NCI-H82 (cell line): ENCODE results near the gene XKR3.
"Not testable (repeated sequence)": the region's sequence is repeated elsewhere in the genome, so short reads cannot be mapped to it uniquely, and the experiment has no call there.

Source experiments
- DNase-seq: peaks from one replicate; lab custom pipeline; 2025; lab: John Stamatoyannopoulos, UW

The XKR3 gene

DNA sequence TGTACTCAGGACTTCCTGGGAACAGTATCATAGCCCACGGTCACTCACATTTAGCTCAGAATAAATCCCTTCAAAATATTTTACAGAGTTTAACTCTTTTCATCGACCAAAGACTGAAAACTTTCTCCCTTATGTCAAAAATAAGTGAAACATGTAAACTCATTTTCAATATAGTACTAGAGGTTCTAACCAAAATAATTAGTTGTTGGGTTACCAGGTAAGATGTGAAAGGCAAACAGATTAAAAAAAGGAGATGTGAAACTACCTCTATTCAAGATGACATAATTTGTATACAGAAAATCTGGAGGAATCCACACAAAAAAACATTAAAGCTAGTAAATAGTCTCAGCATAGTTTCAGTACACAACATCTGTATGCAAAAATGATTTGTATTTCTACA, 20.3 kb downstream of the XKR3 start:
- no peak for DNase-seq

DNA sequence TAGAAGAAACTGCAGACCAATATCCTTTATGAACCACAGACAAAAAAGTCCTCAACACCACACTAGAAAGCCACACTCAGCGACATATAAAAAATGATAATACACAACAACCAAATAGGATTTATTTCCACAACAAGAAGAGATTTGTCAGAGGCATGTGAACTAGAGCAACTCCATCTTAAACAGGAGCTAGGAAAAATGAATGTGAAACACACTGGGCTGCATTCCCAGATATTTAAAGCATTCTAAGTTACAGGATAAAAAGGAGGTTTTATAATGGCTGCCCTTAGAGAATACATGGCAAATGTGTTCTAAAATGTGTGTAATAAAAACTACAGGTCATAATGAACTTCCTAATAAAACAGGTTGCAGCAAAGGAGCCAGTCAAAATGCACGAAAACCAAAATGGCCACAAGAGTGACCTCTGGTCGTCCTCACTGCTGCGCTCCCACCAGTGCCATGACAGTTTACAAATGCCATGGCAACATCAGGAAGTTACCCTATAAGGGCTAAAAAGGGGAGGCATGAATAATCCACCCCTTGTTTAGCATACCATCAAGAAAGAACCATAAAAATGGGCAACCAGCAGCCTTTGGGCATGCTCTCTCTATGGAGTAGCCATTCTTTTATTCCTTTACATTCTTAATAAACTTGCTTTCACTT, 21.8 kb downstream of the XKR3 start:
- DNase-seq = no peak

GRCh38 chr22:16801571-16801970, 23.6 kb downstream of the XKR3 start:
- DNase-seq = no peak

GRCh38 chr22:16801088-16801487, 24.1 kb downstream of the XKR3 start:
- DNase-seq = no peak

GRCh38 chr22:16800358-16800757, 24.9 kb downstream of the XKR3 start:
- no peak for DNase-seq

- DNase-seq = not testable (repeated sequence)
Measured at GRCh38 chr22:16795504-16795903, 29.7 kb downstream of the XKR3 start.

GRCh38 chr22:16793831-16794230, 31.4 kb downstream of the XKR3 start:
- DNase-seq = no peak

- DNase-seq = no peak
Measured at GRCh38 chr22:16789860-16790493, 35.2 kb downstream of the XKR3 start.

GRCh38 chr22:16783930-16784354, 41.3 kb downstream of the XKR3 start:
- DNase-seq = peak; percentile 21

DNA sequence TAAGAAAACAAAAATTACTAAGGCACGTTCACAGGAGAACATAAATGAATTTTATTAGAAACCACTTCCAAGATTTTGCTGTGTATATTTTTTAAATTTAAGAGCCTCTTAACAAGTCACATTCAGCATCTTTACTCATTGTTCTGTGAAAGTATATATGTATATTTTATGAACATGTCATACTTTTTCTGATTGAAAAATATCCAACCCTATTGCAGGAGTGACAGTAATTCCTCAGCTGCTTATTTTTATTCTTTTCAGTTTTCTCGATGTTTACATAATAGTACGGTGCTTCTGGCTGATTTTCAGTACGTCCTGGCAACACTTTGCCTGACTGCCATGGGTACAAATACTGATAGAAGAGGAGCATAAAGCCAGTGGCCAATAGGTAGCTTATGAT, 41.8 kb downstream of the XKR3 start:
- no peak for DNase-seq

- no peak for DNase-seq
Measured at GRCh38 chr22:16781764-16782329, 43.4 kb downstream of the XKR3 start.

- no peak for DNase-seq
Measured at GRCh38 chr22:16781074-16781763, 44.0 kb downstream of the XKR3 start.

DNA sequence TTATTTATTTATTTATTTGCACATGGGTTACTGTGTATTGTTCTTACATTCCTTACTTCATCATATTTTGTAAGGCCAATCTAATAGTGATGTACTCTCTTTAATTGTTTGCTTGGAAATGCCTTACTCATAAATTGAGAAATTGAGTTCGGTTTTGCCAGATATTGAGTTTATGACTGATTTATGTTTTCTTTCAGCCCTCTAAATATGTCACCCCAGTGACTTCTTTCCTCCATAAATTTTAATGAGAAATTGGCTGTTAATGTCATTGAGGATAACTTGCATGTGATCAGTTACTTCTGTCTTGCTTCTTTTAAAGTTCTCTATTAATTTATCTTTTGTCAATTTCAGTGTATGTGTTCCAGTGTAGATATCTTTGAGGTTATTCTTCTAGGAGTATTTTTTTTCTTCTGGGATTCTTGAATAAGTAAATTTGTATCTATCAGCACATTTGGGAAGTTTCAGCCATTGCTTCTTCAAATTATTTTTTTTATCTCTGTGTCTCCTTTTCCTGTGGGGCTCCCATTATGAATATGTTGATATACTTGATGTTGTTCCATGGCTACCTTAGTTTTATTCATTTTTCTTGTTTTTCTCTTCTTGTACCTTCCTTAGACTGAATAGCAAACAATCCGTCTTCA, 47.8 kb downstream of the XKR3 start:
- DNase-seq = no peak

- DNase-seq = no peak
Measured at GRCh38 chr22:16776080-16776479, 49.1 kb downstream of the XKR3 start.

- no peak for DNase-seq
Measured at GRCh38 chr22:16774911-16775500, 50.2 kb downstream of the XKR3 start.

DNA sequence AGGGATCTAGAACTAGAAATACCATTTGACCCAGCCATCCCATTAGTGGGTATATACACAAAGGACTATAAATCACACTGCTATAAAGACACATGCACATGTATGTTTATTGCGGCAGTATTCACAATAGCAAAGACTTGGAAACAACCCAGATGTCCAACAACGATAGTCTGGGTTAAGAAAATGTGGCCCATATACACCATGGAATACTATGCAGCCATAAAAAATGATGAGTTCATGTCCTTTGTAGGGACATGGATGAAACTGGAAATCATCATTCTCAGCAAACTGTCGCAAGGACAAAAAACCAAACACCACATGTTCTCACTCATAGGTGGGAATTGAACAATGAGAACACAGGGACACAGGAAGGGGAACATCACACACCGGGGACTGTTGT, 53.6 kb downstream of the XKR3 start:
- not testable (repeated sequence) for DNase-seq

DNA sequence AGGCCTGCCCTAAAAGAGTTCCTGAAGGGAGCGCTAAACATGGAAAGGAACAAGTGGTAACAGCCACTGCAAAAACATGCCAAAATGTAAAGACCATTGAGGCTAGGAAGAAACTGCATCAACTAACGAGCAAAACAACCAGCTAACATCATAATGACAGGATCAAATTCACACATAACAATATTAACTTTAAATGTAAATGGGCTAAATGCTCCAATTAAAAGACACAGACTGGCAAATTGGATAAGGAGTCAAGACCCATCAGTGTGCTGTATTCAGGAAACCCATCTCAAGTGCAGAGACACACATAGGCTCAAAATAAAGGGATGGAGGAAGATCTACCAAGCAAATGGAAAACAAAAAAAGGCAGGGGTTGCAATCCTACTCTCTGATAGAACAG, 57.3 kb downstream of the XKR3 start:
- not testable (repeated sequence) for DNase-seq

DNA sequence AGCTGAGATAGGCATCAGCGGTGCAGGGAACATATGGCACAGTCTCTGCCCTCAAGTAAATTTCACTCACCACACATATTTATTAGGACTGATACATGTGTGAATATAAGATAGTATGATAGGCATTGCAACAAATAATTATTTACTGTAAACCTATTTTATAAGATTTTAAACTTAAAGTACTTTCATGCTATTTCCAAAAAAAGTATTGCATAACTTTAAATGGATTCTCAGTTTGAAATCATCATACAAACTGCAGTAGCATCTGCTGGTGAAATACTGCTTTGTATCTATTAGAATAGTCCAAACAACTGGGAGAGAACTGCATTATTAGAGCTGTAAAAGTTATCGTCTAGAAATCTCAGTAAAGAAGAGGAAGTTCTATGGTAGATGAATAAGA, 63.0 kb downstream of the XKR3 start:
- not testable (repeated sequence) for DNase-seq

DNA sequence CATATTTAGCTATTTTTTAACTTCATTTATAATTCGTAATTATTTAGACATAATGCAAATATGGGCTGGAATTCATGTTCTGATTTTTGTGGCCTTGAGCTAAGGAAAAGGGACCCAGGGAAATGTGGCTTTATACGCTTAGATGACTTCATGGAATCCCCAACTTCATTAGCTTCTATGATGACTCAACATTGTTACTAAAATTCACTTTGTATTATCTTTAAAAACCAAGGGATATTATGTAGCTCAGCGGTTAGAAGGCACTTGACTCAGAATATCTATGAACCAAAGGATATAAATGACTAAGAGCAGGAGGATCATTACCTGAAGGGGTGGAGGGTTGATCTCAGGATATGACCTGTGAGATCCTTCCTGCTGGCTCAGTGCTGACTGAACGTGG, 64.8 kb downstream of the XKR3 start:
- DNase-seq = not testable (repeated sequence)

DNA sequence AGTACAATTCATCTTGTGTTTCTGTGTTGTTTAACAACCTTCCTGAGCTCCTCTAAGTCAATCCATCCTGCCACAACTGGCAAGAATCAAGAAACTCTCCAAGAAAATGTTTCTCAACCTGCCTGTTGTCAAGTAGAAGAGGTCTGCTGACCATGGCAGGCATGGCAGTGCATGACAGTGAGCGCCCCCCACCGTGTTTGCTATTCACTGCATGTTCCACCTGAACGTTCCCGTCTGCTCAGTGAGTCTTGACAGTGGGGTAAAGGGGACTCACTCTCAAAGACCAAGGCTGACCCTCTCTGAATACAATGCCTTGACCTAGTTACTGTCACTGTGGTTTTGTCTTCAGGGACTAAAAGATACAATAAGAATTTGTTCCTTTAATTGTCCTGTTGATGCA, 75.9 kb downstream of the XKR3 start:
- DNase-seq = not testable (repeated sequence)

- not testable (repeated sequence) for DNase-seq
Measured at GRCh38 chr22:16748160-16748929, 76.9 kb downstream of the XKR3 start.
